ENCODE measurements around the gene CCDC80. TPM values are rescaled to one million over a fixed set of nuclear protein-coding genes. Genes with fewer than 3 reads are reported as not detected.

Gene CCDC80
- total and polyA plus RNA-seq, 2 of the 4 experiments (the other 2 are of a cell fraction): 387 to 418 TPM

- H2AK9ac ChIP-seq (replicated peaks; ENCODE audit: low read depth, low read length, poor library complexity): no peak overlapping the region
- no peak overlapping the region for H3K4me3 ChIP-seq (ENCODE audit: insufficient read depth, low read depth, low read length)
- no peak overlapping the region for H3K27ac ChIP-seq (ENCODE audit: insufficient read depth, low read length)
- H2BK5ac ChIP-seq (ENCODE audit: low read depth, low read length, poor library complexity, severe bottlenecking): no peak overlapping the region
- no peak overlapping the region for H2BK120ac ChIP-seq (ENCODE audit: low read depth, low read length)
- no peak overlapping the region for H3K14ac ChIP-seq (replicated peaks; ENCODE audit: low read depth, low read length)
- H2AK5ac ChIP-seq (ENCODE audit: low read depth, low read length): no peak overlapping the region
- H3K9ac ChIP-seq (ENCODE audit: low read depth, low read length): no peak overlapping the region
- POLR2A ChIA-PET (ENCODE audit: unreplicated experiment): no interaction called here
- 0 out of 2 replicates have a peak, but pooled peaks cover 3% of the 10 kb centered on the region for H3K9me1 ChIP-seq (ENCODE audit: insufficient read depth, low read length)
- no peaks in the 10 kb centered on the region for H3K27me3 ChIP-seq (ENCODE audit: control insufficient read depth, insufficient read depth, low read length)
- H3K56ac ChIP-seq (ENCODE audit: extremely low read depth, insufficient read depth, low read length): no peak overlapping the region
- intact Hi-C loops (cut with micrococcal nuclease) (no loop called here), in situ Hi-C loops (cut with MboI; ENCODE audit: low sequenced_read_pairs) (no loop called here), dilution Hi-C loops (cut with HindIII; ENCODE audit: low sequenced_read_pairs, unreplicated experiment) (no loop called here)
- no peak overlapping the region for H3K18ac ChIP-seq (ENCODE audit: low read depth, low read length)
- no peaks in the 10 kb centered on the region for H3K9me3 ChIP-seq (ENCODE audit: control insufficient read depth, insufficient read depth, low read length)
- H3K4me1 ChIP-seq (ENCODE audit: control insufficient read depth, insufficient read depth, low read length): no peaks in the 10 kb centered on the region
- no peak overlapping the region for H3K4ac ChIP-seq (ENCODE audit: low read depth, low read length)
- CTCF ChIA-PET: no interaction called here
- no peak overlapping the region for H4K5ac ChIP-seq (ENCODE audit: low read depth, low read length)
- H3K79me1 ChIP-seq (ENCODE audit: low read depth in 1 of 2, low read length in 2 of 2): no peaks in the 10 kb centered on the region; a peak in 1 of 4 replicates
- 100% methylated on average over 1 of the region's 3 CpGs for WGBS, 2 experiments (ENCODE audit: extremely low coverage in 2 of 2, insufficient read length in 1 of 2)
- H3K36me3 ChIP-seq (ENCODE audit: control insufficient read depth, insufficient read depth, low read length): peaks cover 29% of the 10 kb centered on the region
- H2BK20ac ChIP-seq (ENCODE audit: low read depth, low read length): no peak overlapping the region
- no peak overlapping the region for H4K91ac ChIP-seq (ENCODE audit: insufficient read depth, low read depth, low read length)
- H4K8ac ChIP-seq (ENCODE audit: low read depth in 2 of 2, low read length in 2 of 2): no peak overlapping the region
- no peak overlapping the region for H3K4me2 ChIP-seq (ENCODE audit: low read depth, low read length)
- H4K20me1 ChIP-seq (ENCODE audit: insufficient read depth, low read length): no peaks in the 10 kb centered on the region
- H3K23ac ChIP-seq (ENCODE audit: low read depth, low read length): no peak overlapping the region
- TF ChIP-seq MAFK (IDR thresholded peaks at IDR 0.05; ENCODE audit: low read depth, low read length): no peak
- no peak for TF ChIP-seq MAZ (IDR thresholded peaks at IDR 0.05; ENCODE audit: borderline replicate concordance, low read depth, low read length)
- TF ChIP-seq ELK1 (IDR thresholded peaks at IDR 0.05; ENCODE audit: borderline replicate concordance, low read depth, low read length): no peak
- TF ChIP-seq RFX5 (IDR thresholded peaks at IDR 0.05; ENCODE audit: low read depth, low read length): no peak
- no peak for TF ChIP-seq SMC3 (IDR thresholded peaks at IDR 0.05; ENCODE audit: low read depth, low read length)
- no peak for TF ChIP-seq POLR2A (IDR thresholded peaks at IDR 0.05; ENCODE audit: low read depth, low read length)
- no peak for TF ChIP-seq NFE2L2 (IDR thresholded peaks at IDR 0.05; ENCODE audit: low read depth, low read length)
- no peak for TF ChIP-seq FOS (IDR thresholded peaks at IDR 0.05; ENCODE audit: low read depth, low read length)
- no peak for TF ChIP-seq CTCF (conservative IDR thresholded peaks at IDR 0.05; ENCODE audit: low read depth, low read length)
- no peak for TF ChIP-seq CHD1 (IDR thresholded peaks at IDR 0.05; ENCODE audit: low read depth, low read length)
- TF ChIP-seq CEBPB (IDR thresholded peaks at IDR 0.05; ENCODE audit: low read depth, low read length): no peak
- TF ChIP-seq RCOR1 (IDR thresholded peaks at IDR 0.05; ENCODE audit: insufficient replicate concordance, low read length): no peak
- no peak for TF ChIP-seq USF2 (IDR thresholded peaks at IDR 0.05; ENCODE audit: low read depth, low read length)
- no peak for TF ChIP-seq BHLHE40 (IDR thresholded peaks at IDR 0.05; ENCODE audit: low read depth, low read length)
- TF ChIP-seq RAD21 (IDR thresholded peaks at IDR 0.05; ENCODE audit: low read length): no peak
- no peak for TF ChIP-seq MXI1 (IDR thresholded peaks at IDR 0.05; ENCODE audit: borderline replicate concordance, low read depth, low read length)
- DNase-seq: peak; percentile 47
- BruUV-seq (replicated peaks): no TSS peak
- no peak overlapping the region for H2BK15ac ChIP-seq (ENCODE audit: low read depth, low read length)
- H2AFZ ChIP-seq (replicated peaks; ENCODE audit: low read length, poor library complexity): no peak overlapping the region
- no peak for ATAC-seq (ENCODE audit: low read depth)
Observed at GRCh38 chr3:112610121-112610520, 30.8 kb downstream of the CCDC80 start.

Measured in IMR-90 (cell line).